Activated CD4-positive, alpha-beta T cell treated with anti-CD3 and anti-CD28 coated beads for 4 hours (primary cell): ENCODE results near the gene LRRC32.

Experiments
- DNase-seq, 2 donors: peaks; one replicate each; pipeline ENCODE4 v3.0.0-alpha.2; 2020

Gene LRRC32

GRCh38 chr11:76698321-76699043 is 27.9 kb upstream of the LRRC32 start:
- no peak for DNase-seq

- DNase-seq, result no peak
Observed at GRCh38 chr11:76696756-76697155, 26.2 kb upstream of the LRRC32 start.

GRCh38 chr11:76695771-76696170 is 25.2 kb upstream of the LRRC32 start:
- no peak for DNase-seq

GRCh38 chr11:76695133-76695532 is 24.6 kb upstream of the LRRC32 start:
- DNase-seq, result no peak

GRCh38 chr11:76694664-76695063 is 24.1 kb upstream of the LRRC32 start:
- no peak for DNase-seq

GRCh38 chr11:76693806-76694205 is 23.3 kb upstream of the LRRC32 start:
- no peak for DNase-seq

- no peak for DNase-seq
Observed at GRCh38 chr11:76692956-76693355, 22.4 kb upstream of the LRRC32 start.

- DNase-seq, result no peak
Observed at GRCh38 chr11:76691655-76692054, 21.1 kb upstream of the LRRC32 start.

GRCh38 chr11:76690736-76691135 is 20.2 kb upstream of the LRRC32 start:
- no peak for DNase-seq

- no peak for DNase-seq
Observed at GRCh38 chr11:76689313-76690260, 19.0 kb upstream of the LRRC32 start.

GRCh38 chr11:76688146-76688545 is 17.6 kb upstream of the LRRC32 start:
- DNase-seq, result no peak

- no peak for DNase-seq
Observed at GRCh38 chr11:76686261-76687079, 15.9 kb upstream of the LRRC32 start.

- no peak for DNase-seq
Observed at GRCh38 chr11:76685831-76686230, 15.3 kb upstream of the LRRC32 start.

GRCh38 chr11:76685237-76685636 is 14.7 kb upstream of the LRRC32 start:
- DNase-seq, result no peak

GRCh38 chr11:76684516-76684915 is 14.0 kb upstream of the LRRC32 start:
- DNase-seq, result no peak

GRCh38 chr11:76683161-76684095 is 12.9 kb upstream of the LRRC32 start:
- no peak for DNase-seq

GRCh38 chr11:76682684-76683083 is 12.1 kb upstream of the LRRC32 start:
- no peak for DNase-seq

- DNase-seq, result no peak
Observed at GRCh38 chr11:76682106-76682505, 11.6 kb upstream of the LRRC32 start.

- peak; percentile 45 to 64 for DNase-seq
Observed at GRCh38 chr11:76680518-76681425, 10.2 kb upstream of the LRRC32 start.

GRCh38 chr11:76678321-76678720 is 7.8 kb upstream of the LRRC32 start:
- DNase-seq, result no peak

- DNase-seq, result no peak
Observed at GRCh38 chr11:76677458-76677765, 6.9 kb upstream of the LRRC32 start.
